ENCODE data around the gene PARD3B.

DNA sequence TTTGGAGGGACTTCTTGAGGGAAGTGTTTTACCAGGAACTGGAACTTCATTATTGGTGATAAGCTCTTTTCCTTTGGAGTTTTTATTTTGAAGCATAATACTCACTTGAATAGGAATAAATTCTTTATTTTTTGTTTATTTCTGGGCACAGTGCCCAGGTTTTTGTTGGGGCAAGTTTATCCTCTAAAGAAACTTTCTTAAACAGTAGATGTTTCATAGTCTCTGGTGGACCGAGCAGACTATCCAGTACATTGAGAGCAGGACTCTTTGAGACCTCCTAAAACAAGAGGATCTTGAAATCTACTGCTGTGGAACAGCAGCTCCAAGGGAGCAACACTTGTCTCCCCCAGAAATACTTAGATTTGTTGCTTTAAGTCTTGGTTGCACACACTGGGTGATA, 109.4 kb downstream of the PARD3B start:
- TF ChIP-seq, protein P1, sequence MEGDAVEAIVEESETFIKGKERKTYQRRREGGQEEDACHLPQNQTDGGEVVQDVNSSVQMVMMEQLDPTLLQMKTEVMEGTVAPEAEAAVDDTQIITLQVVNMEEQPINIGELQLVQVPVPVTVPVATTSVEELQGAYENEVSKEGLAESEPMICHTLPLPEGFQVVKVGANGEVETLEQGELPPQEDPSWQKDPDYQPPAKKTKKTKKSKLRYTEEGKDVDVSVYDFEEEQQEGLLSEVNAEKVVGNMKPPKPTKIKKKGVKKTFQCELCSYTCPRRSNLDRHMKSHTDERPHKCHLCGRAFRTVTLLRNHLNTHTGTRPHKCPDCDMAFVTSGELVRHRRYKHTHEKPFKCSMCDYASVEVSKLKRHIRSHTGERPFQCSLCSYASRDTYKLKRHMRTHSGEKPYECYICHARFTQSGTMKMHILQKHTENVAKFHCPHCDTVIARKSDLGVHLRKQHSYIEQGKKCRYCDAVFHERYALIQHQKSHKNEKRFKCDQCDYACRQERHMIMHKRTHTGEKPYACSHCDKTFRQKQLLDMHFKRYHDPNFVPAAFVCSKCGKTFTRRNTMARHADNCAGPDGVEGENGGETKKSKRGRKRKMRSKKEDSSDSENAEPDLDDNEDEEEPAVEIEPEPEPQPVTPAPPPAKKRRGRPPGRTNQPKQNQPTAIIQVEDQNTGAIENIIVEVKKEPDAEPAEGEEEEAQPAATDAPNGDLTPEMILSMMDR (conservative IDR thresholded peaks at IDR 0.05), result no peak
- no peak for TF ChIP-seq EZH2 (IDR thresholded peaks at IDR 0.05; ENCODE audit: low read depth)

Data from PC-9 (cell line).